ENCODE data around the gene WBP2.

The WBP2 gene

DNA sequence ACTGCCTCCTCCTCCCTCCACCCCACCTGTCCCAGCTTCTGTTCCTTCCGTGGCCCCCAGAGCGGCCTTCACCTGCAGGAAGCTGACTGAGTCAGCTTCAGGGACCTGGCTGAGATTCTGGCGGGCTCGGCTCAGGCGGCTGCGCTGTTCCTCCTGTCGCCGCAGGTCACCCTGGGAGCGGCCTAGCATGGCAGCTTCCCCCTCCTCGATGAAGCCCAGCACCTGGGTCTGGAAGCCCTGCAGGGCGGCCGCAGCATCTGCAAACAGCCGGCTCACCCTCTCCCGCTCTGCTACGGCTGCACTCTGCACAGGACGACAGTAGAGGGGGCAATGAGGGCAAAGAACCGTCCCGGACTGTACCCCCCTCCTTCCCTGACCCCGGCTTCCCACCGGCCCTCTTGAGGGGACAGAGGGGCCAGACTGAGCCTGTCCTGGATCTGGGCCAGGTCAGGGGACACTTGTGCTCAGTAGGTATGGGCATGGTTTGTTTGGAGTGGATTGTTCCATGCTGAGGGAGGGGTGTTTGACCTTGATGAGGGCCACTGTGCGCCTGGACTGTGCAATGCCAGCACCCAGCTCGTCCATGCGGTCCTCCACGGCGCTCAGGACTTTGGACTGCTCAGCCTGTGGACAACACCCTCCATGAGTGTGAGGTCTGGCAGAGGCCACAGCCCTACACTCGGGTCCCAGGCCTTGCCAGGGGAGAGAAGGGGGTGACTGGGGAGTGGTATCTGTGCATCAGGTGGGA is 21.2 kb upstream of the WBP2 start:
- Histone ChIP-seq H2AFZ (ENCODE audit: low read depth, low read length, severe bottlenecking) (peak overlapping the region; percentile 72), H3K9ac (ENCODE audit: low read length) (peak overlapping the region; percentile 40; the same call in 1 of the 2 replicates), H3K27me3 (ENCODE audit: low read length) (no peaks in the 10 kb centered on the region), H3K36me3 (ENCODE audit: low read length) (no peaks in the 10 kb centered on the region), H3F3A (ENCODE audit: insufficient read depth) (no peaks in the 10 kb centered on the region), H3K9me3 (ENCODE audit: insufficient read depth, low read length) (no peaks in the 10 kb centered on the region), H4K20me1 (ENCODE audit: low read depth, low read length) (no peaks in the 10 kb centered on the region), H3K79me2 (ENCODE audit: insufficient read depth, low read length) (no peaks in the 10 kb centered on the region), H3K9me2 (replicated peaks; ENCODE audit: insufficient read depth, low read length) (no peaks in the 10 kb centered on the region), H3K27ac (ENCODE audit: low read depth, low read length) (no peak overlapping the region), H3K4me2 (ENCODE audit: low read depth, low read length, poor library complexity, severe bottlenecking) (peak overlapping the region; percentile 30), H3K4me3 (ENCODE audit: insufficient read depth, low read length, poor library complexity, severe bottlenecking) (no peak overlapping the region)
- TF ChIP-seq EZH2phosphoT487 (conservative IDR thresholded peaks at IDR 0.05; ENCODE audit: low read length) = no peak
- TF ChIP-seq, protein P1, sequence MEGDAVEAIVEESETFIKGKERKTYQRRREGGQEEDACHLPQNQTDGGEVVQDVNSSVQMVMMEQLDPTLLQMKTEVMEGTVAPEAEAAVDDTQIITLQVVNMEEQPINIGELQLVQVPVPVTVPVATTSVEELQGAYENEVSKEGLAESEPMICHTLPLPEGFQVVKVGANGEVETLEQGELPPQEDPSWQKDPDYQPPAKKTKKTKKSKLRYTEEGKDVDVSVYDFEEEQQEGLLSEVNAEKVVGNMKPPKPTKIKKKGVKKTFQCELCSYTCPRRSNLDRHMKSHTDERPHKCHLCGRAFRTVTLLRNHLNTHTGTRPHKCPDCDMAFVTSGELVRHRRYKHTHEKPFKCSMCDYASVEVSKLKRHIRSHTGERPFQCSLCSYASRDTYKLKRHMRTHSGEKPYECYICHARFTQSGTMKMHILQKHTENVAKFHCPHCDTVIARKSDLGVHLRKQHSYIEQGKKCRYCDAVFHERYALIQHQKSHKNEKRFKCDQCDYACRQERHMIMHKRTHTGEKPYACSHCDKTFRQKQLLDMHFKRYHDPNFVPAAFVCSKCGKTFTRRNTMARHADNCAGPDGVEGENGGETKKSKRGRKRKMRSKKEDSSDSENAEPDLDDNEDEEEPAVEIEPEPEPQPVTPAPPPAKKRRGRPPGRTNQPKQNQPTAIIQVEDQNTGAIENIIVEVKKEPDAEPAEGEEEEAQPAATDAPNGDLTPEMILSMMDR (IDR thresholded peaks at IDR 0.05; ENCODE audit: insufficient read depth, low read length, poor library complexity, severe bottlenecking) = peak; percentile 13

DNA sequence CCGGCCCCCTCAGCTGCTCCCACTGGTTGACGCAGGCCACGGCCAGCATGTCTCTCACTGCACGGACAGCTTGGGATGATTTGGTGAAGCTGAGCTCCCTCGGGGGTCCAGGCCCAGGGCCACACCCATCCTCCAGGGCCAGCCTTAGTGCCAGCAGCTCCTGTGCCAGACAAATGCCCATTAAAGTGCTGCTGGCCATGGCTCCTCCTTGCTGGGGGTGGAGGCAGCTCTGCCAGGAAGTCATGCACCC is 20.7 kb upstream of the WBP2 start:
- Histone ChIP-seq H3K9ac (ENCODE audit: low read length) (peak overlapping the region; percentile 40; the same call in 1 of the 2 replicates), H3K9me2 (replicated peaks; ENCODE audit: insufficient read depth, low read length) (no peaks in the 10 kb centered on the region), H3K36me3 (ENCODE audit: low read length) (no peaks in the 10 kb centered on the region), H3K27me3 (ENCODE audit: low read length) (no peaks in the 10 kb centered on the region), H2AFZ (ENCODE audit: low read depth, low read length, severe bottlenecking) (peak overlapping the region; percentile 72), H3K4me2 (ENCODE audit: low read depth, low read length, poor library complexity, severe bottlenecking) (peak overlapping the region; percentile 30), H3K79me2 (ENCODE audit: insufficient read depth, low read length) (no peaks in the 10 kb centered on the region), H4K20me1 (ENCODE audit: low read depth, low read length) (no peaks in the 10 kb centered on the region), H3K4me3 (ENCODE audit: insufficient read depth, low read length, poor library complexity, severe bottlenecking) (no peak overlapping the region), H3K9me3 (ENCODE audit: insufficient read depth, low read length) (no peaks in the 10 kb centered on the region), H3K27ac (ENCODE audit: low read depth, low read length) (no peak overlapping the region), H3F3A (ENCODE audit: insufficient read depth) (no peaks in the 10 kb centered on the region)
- no peak for TF ChIP-seq EZH2phosphoT487 (conservative IDR thresholded peaks at IDR 0.05; ENCODE audit: low read length)
- TF ChIP-seq, protein P1 (IDR thresholded peaks at IDR 0.05; ENCODE audit: insufficient read depth, low read length, poor library complexity, severe bottlenecking) = no peak

DNA sequence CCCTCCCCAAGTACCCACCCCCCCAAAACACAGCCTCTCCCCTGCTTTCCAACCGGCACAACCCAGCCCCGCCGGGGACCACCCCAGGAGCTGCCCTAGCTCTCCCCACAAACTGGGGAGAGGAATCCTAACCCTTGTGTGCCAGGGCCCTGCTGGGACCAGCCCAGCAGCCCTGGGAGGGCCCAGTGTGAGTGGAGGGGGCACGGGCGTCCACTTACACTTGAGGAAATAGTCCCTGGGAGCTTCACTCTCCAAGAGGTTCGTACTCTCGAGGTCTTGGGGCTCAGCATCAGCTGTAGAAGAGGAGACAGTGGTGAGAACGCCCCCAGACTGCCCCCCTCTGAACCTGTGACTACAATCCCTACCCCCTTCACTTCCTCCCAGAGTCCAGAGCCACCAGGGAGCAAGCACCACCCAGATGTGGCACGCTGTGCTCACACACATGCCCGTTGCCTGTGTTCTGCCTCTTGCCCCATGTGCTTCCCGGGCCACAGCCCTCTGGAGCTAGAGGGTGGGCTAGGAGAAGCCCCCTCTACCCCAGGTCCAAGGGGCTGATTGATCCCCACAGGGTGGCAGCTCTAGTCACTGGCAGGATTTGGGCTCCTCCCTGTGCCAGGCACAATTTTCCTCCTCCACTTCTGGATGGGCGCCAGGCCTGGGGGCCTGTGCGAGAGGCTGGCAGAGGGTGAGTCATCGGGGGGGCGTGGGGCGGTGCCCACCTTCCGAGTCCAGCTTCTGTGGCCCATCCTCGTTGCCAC is 20.2 kb upstream of the WBP2 start:
- TF ChIP-seq, protein P1 (IDR thresholded peaks at IDR 0.05; ENCODE audit: insufficient read depth, low read length, poor library complexity, severe bottlenecking) = no peak
- no peak for TF ChIP-seq EZH2phosphoT487 (conservative IDR thresholded peaks at IDR 0.05; ENCODE audit: low read length)
- no peak overlapping the region for H3K4me3 ChIP-seq (ENCODE audit: insufficient read depth, low read length, poor library complexity, severe bottlenecking)

More for the DNA sequence above, 20.2 kb upstream of the WBP2 start:
- peak overlapping the region; percentile 72 for H2AFZ ChIP-seq (ENCODE audit: low read depth, low read length, severe bottlenecking)
- no peak overlapping the region for H3K27ac ChIP-seq (ENCODE audit: low read depth, low read length)
- no peaks in the 10 kb centered on the region for H3K79me2 ChIP-seq (ENCODE audit: insufficient read depth, low read length)
- H3K9me2 ChIP-seq (replicated peaks; ENCODE audit: insufficient read depth, low read length) = no peaks in the 10 kb centered on the region
- H3K27me3 ChIP-seq (ENCODE audit: low read length) = no peaks in the 10 kb centered on the region
- no peaks in the 10 kb centered on the region for H3F3A ChIP-seq (ENCODE audit: insufficient read depth)
- H4K20me1 ChIP-seq (ENCODE audit: low read depth, low read length) = no peaks in the 10 kb centered on the region
- H3K9me3 ChIP-seq (ENCODE audit: insufficient read depth, low read length) = no peaks in the 10 kb centered on the region
- peak overlapping the region; percentile 40; the same call in 1 of the 2 replicates for H3K9ac ChIP-seq (ENCODE audit: low read length)
- H3K4me2 ChIP-seq (ENCODE audit: low read depth, low read length, poor library complexity, severe bottlenecking) = peak overlapping the region; percentile 30
- H3K36me3 ChIP-seq (ENCODE audit: low read length) = no peaks in the 10 kb centered on the region
